ENCODE measurements around the gene GTF2F1.
"Not testable (repeated sequence)": the region's sequence is repeated elsewhere in the genome, so short reads cannot be mapped to it uniquely, and the experiment has no call there.

- not testable (repeated sequence) for TF ChIP-seq NR2F2 (IDR thresholded peaks at IDR 0.05); CTCF (IDR thresholded peaks at IDR 0.05; ENCODE audit: low read depth, low read length, missing input control); REST (IDR thresholded peaks at IDR 0.05); ATF3 (IDR thresholded peaks at IDR 0.05); SP1 (IDR thresholded peaks at IDR 0.05); ZBTB33 (IDR thresholded peaks at IDR 0.05); MAX (IDR thresholded peaks at IDR 0.05); TAF1 (conservative IDR thresholded peaks at IDR 0.05); FOXA2 (IDR thresholded peaks at IDR 0.05); EGR1 (IDR thresholded peaks at IDR 0.05; ENCODE audit: low read depth in 2 of 2); RXRA (IDR thresholded peaks at IDR 0.05); FOXA1 (IDR thresholded peaks at IDR 0.05); YY1 (IDR thresholded peaks at IDR 0.05); GABPA (IDR thresholded peaks at IDR 0.05 in 1 of 2, conservative IDR thresholded peaks at IDR 0.05 in 1 of 2)
Measured at GRCh38 chr19:6360445-6360844, 32.5 kb downstream of the GTF2F1 start.

All from liver (tissue), 3 donors.